Transverse colon (tissue), 4 donors: ENCODE results near the gene TNFRSF14. TPM values are rescaled to one million over a fixed set of nuclear protein-coding genes. Genes with fewer than 3 reads are reported as not detected.

Source experiments
- DNase-seq: peaks from one replicate; pipeline ENCODE4 v3.0.0-alpha.2; 2019
- H3K27ac ChIP-seq, 4 donors: fragments of 200-600 bp; sonication (generic); 2 replicates each; pipeline ENCODE4 v1.5.1; 2016 to 2018; ENCODE audit warnings: inconsistent platforms in 4 of 4
- H3K27me3 ChIP-seq: fragments of 200-600 bp; sonication (generic); 2 replicates; pipeline ENCODE4 v1.5.1; 2017; ENCODE audit warnings: inconsistent platforms
- H3K36me3 ChIP-seq, 4 donors: fragments of 200-600 bp; sonication (generic); 2 replicates each; pipeline ENCODE4 v1.5.1; 2017 to 2019; ENCODE audit warnings: inconsistent platforms in 4 of 4
- H3K4me1 ChIP-seq, 4 donors: fragments of 200-600 bp; sonication (generic); 2 replicates each; pipeline ENCODE4 v1.5.1; 2017 to 2020; ENCODE audit warnings: inconsistent platforms in 4 of 4
- H3K4me3 ChIP-seq, 4 donors: fragments of 200-600 bp; sonication (generic); 1 replicate in 1 of 4; 2 replicates in 3 of 4; pipeline versions ENCODE4 v1.5.1 to v1.6.1; 2017 to 2019; ENCODE audit warnings: inconsistent platforms in 4 of 4
- H3K9me3 ChIP-seq, 2 donors: fragments of 200-600 bp; sonication (generic); 2 replicates each; pipeline ENCODE4 v1.5.1; 2017 to 2019; ENCODE audit warnings: inconsistent platforms in 2 of 2
- CTCF ChIP-seq, 5 experiments: fragments of 200-600 bp in 3 of 5; fragments of 450-650 bp in 2 of 5; sonication (generic) in 3 of 5; IDR thresholded peaks; 1 replicate in 2 of 5; 2 replicates in 3 of 5; pipeline ENCODE4 v1.5.1; 2016 to 2017; ENCODE audit warnings: antibody characterized with exemption in 5 of 5, inconsistent platforms in 3 of 5, mild to moderate bottlenecking in 2 of 5, moderate library complexity in 1 of 5
- EP300 ChIP-seq: sonication (generic); formaldehyde crosslinking; IDR thresholded peaks from one replicate; pipeline ENCODE4 v1.6.1; 2017; ENCODE audit warnings: antibody characterized with exemption, low read depth
- POLR2A ChIP-seq: fragments of 450-650 bp; IDR thresholded peaks from one replicate; pipeline ENCODE4 v1.6.1; 2016; ENCODE audit warnings: antibody characterized with exemption, mild to moderate bottlenecking, moderate library complexity
- POLR2AphosphoS5 ChIP-seq, 3 donors: sonication (generic); formaldehyde crosslinking; IDR thresholded peaks; one replicate each; pipeline ENCODE4 v1.6.1; 2016; ENCODE audit warnings: antibody characterized with exemption in 3 of 3
- WGBS, 2 donors: methylation state at CpG; one replicate each; pipeline ENCODE4 v1.1.5; 2018; ENCODE audit warnings: low coverage in 1 of 2; 5-methylcytosine and 5-hydroxymethylcytosine counted together
- in situ Hi-C, 4 donors: fragments of 200-750 bp; cut with MboI; loops; one replicate each; pipeline versions ENCODE4 v1.15.0 to v1.15.1; 2017; ENCODE audit warnings: low sequenced_read_pairs in 3 of 4, low pct_ligation_motif_present in 1 of 4, low pct_unique_long_range_greater_than_20kb in 1 of 4
- intact Hi-C: fragments of 100-400 bp; cut with DNase I; formaldehyde crosslinking; loops from one replicate; pipeline ENCODE4 v1.15.1; 2023; ENCODE audit warnings: low total_unique reads
- total RNA-seq, 4 donors: library from RNA; depleted of rRNA; stranded (reverse); fragments of >200 nt; gene quantifications; one replicate each; pipeline ENCODE4 v1.1.0, GENCODE V29; 2016

TNFRSF14 gene
- total RNA-seq, 4 donors from 2014 or later, result 178 to 758 (median 278) TPM

- H3K4me3 ChIP-seq, result no peak overlapping the region
- peaks cover 3% of the 10 kb centered on the region for H3K27me3 ChIP-seq
- H3K9me3 ChIP-seq, result no peaks in the 10 kb centered on the region
- no peak for TF ChIP-seq CTCF (IDR thresholded peaks at IDR 0.05)
- TF ChIP-seq EP300, result no peak
- TF ChIP-seq POLR2A, result no peak
- TF ChIP-seq POLR2AphosphoS5 (IDR thresholded peaks at IDR 0.05), result no peak
- H3K36me3 ChIP-seq, result no peaks in the 10 kb centered on the region
- WGBS, 2 donors, result 67% methylated on average over 3 of the region's 3 CpGs; no CpG with 5 or more reads in 1 of the 2 donors
- peaks cover 0 to 10% (median 7%) of the 10 kb centered on the region in 4 donors for H3K4me1 ChIP-seq
- no peak for DNase-seq
- H3K27ac ChIP-seq, result no peak overlapping the region
- intact Hi-C loops, result no loop called here
- in situ Hi-C loops, result no loop called here
Measured at GRCh38 chr1:2598329-2598931, 42.3 kb downstream of the TNFRSF14 start.

- intact Hi-C loops (no loop called here), in situ Hi-C loops (no loop called here)
Measured at GRCh38 chr1:2601721-2602303, 45.6 kb downstream of the TNFRSF14 start.

GRCh38 chr1:2602311-2602835 lies 46.2 kb downstream of the TNFRSF14 start:
- in situ Hi-C loops (no loop called here), intact Hi-C loops (no loop called here)
- 73 to 80% methylated on average over 3 to 15 of the region's 15 CpGs for WGBS, 2 donors
- Histone ChIP-seq H3K36me3 (no peaks in the 10 kb centered on the region), H3K27ac (no peak overlapping the region), H3K4me3 (no peak overlapping the region), H3K9me3 (no peaks in the 10 kb centered on the region), H3K4me1 (no peaks in the 10 kb centered on the region), H3K27me3 (peaks cover 8% of the 10 kb centered on the region)
- no peak for DNase-seq
- no peak for TF ChIP-seq EP300
- no peak for TF ChIP-seq POLR2AphosphoS5 (IDR thresholded peaks at IDR 0.05)
- TF ChIP-seq CTCF (IDR thresholded peaks at IDR 0.05), result no peak
- TF ChIP-seq POLR2A, result no peak

More at GRCh38 chr1:2601721-2602303, 45.6 kb downstream of the TNFRSF14 start:
- Histone ChIP-seq H3K27me3 (peaks cover 8% of the 10 kb centered on the region), H3K27ac (no peak overlapping the region), H3K9me3 (no peaks in the 10 kb centered on the region), H3K4me1 (no peaks in the 10 kb centered on the region), H3K36me3 (no peaks in the 10 kb centered on the region), H3K4me3 (no peak overlapping the region)
- TF ChIP-seq POLR2AphosphoS5 (IDR thresholded peaks at IDR 0.05) (no peak), POLR2A (no peak), EP300 (no peak), CTCF (IDR thresholded peaks at IDR 0.05) (no peak)
- WGBS, 2 donors, result 87% methylated on average over 18 of the region's 18 CpGs; no CpG with 5 or more reads in 1 of the 2 donors
- no peak for DNase-seq

GRCh38 chr1:2602866-2603520 lies 46.8 kb downstream of the TNFRSF14 start:
- TF ChIP-seq CTCF (IDR thresholded peaks at IDR 0.05) (no peak), POLR2A (no peak), POLR2AphosphoS5 (IDR thresholded peaks at IDR 0.05) (no peak), EP300 (no peak)
- no peak overlapping the region for H3K4me3 ChIP-seq
- in situ Hi-C loops, result no loop called here
- H3K9me3 ChIP-seq, result no peaks in the 10 kb centered on the region
- DNase-seq, result no peak
- H3K4me1 ChIP-seq, result no peaks in the 10 kb centered on the region
- no peak overlapping the region for H3K27ac ChIP-seq
- H3K27me3 ChIP-seq, result peaks cover 8% of the 10 kb centered on the region
- intact Hi-C loops, result no loop called here
- H3K36me3 ChIP-seq, result no peaks in the 10 kb centered on the region
- WGBS, 2 donors, result 77% methylated on average over 18 of the region's 18 CpGs; no CpG with 5 or more reads in 1 of the 2 donors
